ENCODE data around the gene CARM1. TPM values are rescaled to one million over a fixed set of nuclear protein-coding genes. Genes with fewer than 3 reads are reported as not detected.

Gene CARM1
- total and polyA plus RNA-seq, 2 experiments from 2014 or later = 43.3 to 118 TPM

DNA sequence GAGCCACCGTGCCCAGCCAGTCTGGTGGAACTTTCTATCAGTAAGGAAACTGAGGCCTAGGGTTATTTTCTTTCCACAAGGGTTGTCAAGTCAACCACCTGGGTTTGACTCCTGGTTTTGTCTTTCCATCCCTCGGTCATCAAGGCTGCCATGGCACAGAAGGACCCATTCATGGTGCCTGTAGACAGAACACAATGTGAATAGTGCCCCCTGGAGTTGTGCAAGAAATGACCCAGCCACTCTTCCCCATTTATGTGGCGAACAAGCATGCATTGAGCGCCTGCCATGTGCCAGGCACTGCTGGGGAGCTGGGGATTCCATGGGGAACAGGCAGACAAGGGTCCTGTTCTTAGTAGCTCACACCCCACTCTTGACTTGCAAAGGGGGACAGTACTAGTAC, 93.5 kb downstream of the CARM1 start:
- H3K36me3 Mint-ChIP-seq (ENCODE audit: low read depth) = peaks cover 33% of the 10 kb centered on the region
- peak overlapping the region; percentile 13; the same call in 1 of the 2 replicates for H3K4me3 ChIP-seq
- no peaks in the 10 kb centered on the region for H3K27me3 ChIP-seq (ENCODE audit: insufficient read depth)
- peaks cover 86% of the 10 kb centered on the region for H3K79me2 ChIP-seq (replicated peaks; ENCODE audit: insufficient read depth)
- no peaks in the 10 kb centered on the region for H3K9me3 Mint-ChIP-seq
- TF ChIP-seq, protein P1, sequence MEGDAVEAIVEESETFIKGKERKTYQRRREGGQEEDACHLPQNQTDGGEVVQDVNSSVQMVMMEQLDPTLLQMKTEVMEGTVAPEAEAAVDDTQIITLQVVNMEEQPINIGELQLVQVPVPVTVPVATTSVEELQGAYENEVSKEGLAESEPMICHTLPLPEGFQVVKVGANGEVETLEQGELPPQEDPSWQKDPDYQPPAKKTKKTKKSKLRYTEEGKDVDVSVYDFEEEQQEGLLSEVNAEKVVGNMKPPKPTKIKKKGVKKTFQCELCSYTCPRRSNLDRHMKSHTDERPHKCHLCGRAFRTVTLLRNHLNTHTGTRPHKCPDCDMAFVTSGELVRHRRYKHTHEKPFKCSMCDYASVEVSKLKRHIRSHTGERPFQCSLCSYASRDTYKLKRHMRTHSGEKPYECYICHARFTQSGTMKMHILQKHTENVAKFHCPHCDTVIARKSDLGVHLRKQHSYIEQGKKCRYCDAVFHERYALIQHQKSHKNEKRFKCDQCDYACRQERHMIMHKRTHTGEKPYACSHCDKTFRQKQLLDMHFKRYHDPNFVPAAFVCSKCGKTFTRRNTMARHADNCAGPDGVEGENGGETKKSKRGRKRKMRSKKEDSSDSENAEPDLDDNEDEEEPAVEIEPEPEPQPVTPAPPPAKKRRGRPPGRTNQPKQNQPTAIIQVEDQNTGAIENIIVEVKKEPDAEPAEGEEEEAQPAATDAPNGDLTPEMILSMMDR (conservative IDR thresholded peaks at IDR 0.05; ENCODE audit: low read depth in 2 of 2) = peak; percentile 33 to 49
- TF ChIP-seq, protein P2, sequence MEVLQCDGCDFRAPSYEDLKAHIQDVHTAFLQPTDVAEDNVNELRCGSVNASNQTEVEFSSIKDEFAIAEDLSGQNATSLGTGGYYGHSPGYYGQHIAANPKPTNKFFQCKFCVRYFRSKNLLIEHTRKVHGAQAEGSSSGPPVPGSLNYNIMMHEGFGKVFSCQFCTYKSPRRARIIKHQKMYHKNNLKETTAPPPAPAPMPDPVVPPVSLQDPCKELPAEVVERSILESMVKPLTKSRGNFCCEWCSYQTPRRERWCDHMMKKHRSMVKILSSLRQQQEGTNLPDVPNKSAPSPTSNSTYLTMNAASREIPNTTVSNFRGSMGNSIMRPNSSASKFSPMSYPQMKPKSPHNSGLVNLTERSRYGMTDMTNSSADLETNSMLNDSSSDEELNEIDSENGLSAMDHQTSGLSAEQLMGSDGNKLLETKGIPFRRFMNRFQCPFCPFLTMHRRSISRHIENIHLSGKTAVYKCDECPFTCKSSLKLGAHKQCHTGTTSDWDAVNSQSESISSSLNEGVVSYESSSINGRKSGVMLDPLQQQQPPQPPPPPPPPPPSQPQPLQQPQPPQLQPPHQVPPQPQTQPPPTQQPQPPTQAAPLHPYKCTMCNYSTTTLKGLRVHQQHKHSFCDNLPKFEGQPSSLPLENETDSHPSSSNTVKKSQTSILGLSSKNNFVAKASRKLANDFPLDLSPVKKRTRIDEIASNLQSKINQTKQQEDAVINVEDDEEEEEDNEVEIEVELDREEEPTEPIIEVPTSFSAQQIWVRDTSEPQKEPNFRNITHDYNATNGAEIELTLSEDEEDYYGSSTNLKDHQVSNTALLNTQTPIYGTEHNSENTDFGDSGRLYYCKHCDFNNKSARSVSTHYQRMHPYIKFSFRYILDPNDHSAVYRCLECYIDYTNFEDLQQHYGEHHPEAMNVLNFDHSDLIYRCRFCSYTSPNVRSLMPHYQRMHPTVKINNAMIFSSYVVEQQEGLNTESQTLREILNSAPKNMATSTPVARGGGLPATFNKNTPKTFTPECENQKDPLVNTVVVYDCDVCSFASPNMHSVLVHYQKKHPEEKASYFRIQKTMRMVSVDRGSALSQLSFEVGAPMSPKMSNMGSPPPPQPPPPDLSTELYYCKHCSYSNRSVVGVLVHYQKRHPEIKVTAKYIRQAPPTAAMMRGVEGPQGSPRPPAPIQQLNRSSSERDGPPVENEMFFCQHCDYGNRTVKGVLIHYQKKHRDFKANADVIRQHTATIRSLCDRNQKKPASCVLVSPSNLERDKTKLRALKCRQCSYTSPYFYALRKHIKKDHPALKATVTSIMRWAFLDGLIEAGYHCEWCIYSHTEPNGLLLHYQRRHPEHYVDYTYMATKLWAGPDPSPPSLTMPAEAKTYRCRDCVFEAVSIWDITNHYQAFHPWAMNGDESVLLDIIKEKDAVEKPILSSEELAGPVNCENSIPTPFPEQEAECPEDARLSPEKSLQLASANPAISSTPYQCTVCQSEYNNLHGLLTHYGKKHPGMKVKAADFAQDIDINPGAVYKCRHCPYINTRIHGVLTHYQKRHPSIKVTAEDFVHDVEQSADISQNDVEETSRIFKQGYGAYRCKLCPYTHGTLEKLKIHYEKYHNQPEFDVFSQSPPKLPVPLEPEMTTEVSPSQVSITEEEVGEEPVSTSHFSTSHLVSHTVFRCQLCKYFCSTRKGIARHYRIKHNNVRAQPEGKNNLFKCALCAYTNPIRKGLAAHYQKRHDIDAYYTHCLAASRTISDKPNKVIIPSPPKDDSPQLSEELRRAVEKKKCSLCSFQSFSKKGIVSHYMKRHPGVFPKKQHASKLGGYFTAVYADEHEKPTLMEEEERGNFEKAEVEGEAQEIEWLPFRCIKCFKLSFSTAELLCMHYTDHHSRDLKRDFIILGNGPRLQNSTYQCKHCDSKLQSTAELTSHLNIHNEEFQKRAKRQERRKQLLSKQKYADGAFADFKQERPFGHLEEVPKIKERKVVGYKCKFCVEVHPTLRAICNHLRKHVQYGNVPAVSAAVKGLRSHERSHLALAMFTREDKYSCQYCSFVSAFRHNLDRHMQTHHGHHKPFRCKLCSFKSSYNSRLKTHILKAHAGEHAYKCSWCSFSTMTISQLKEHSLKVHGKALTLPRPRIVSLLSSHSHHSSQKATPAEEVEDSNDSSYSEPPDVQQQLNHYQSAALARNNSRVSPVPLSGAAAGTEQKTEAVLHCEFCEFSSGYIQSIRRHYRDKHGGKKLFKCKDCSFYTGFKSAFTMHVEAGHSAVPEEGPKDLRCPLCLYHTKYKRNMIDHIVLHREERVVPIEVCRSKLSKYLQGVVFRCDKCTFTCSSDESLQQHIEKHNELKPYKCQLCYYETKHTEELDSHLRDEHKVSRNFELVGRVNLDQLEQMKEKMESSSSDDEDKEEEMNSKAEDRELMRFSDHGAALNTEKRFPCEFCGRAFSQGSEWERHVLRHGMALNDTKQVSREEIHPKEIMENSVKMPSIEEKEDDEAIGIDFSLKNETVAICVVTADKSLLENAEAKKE (CRISPR knock-in tag; IDR thresholded peaks at IDR 0.05) = no peak
- peaks cover 15% of the 10 kb centered on the region for H3K27me3 Mint-ChIP-seq (ENCODE audit: insufficient read depth, low read depth, poor library complexity)
- DNase-seq (ENCODE audit: low spot score) (no peak), ATAC-seq (no peak)
- no peaks in the 10 kb centered on the region; the same call in 1 of the 2 replicates for H3K36me3 ChIP-seq (ENCODE audit: insufficient read depth)
- H3K4me3 Mint-ChIP-seq = no peak overlapping the region
- H3K27ac ChIP-seq (ENCODE audit: low read depth) = 0 out of 2 replicates have a peak overlapping the region, but pooled peaks have one; percentile 36
- H3K4me1 ChIP-seq (ENCODE audit: insufficient read depth) = peaks cover 27% of the 10 kb centered on the region; the same call in 1 of the 2 replicates
- H3K9me2 ChIP-seq (ENCODE audit: insufficient read depth) = no peaks in the 10 kb centered on the region
- 0 out of 2 replicates have a peak, but pooled peaks cover 9% of the 10 kb centered on the region for H3F3A ChIP-seq (replicated peaks; ENCODE audit: low read depth)
- H2AFZ ChIP-seq = no peak overlapping the region
- H3K4me1 Mint-ChIP-seq = peaks cover 47% of the 10 kb centered on the region
- no peak overlapping the region; the same call in 1 of the 2 replicates for H3K27ac Mint-ChIP-seq
- H3K4me2 ChIP-seq = no peak overlapping the region
- H4K20me1 ChIP-seq (replicated peaks; ENCODE audit: insufficient read depth) = peaks cover 55% of the 10 kb centered on the region

DNA sequence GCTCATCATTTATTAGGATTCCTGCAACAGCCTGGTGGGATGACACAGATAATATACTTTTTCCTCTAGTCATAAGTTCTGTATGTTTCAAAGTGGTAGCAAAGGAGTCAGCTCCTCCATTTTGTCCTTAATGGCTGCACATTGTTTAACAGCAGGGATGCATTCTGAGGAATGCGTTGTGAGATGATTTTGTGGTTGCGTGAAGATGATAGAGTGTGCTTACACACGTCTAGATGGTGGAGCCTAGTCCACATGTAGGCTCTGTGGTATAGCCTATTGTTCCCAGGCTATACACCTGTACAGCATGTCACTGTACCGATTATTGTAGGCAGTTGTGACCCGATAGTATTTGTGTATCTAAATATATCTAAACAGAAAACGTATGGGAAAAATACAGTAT, 94.0 kb downstream of the CARM1 start:
- H3K27ac Mint-ChIP-seq = peak overlapping the region; percentile 52; the same call in 1 of the 2 replicates
- Histone ChIP-seq H3K4me2 (no peak overlapping the region), H3K4me3 (no peak overlapping the region; the same call in 1 of the 2 replicates), H3K27me3 (ENCODE audit: insufficient read depth) (no peaks in the 10 kb centered on the region), H3K36me3 (ENCODE audit: insufficient read depth) (no peaks in the 10 kb centered on the region; the same call in 1 of the 2 replicates), H2AFZ (no peak overlapping the region), H3F3A (replicated peaks; ENCODE audit: low read depth) (0 out of 2 replicates have a peak, but pooled peaks cover 6% of the 10 kb centered on the region), H3K27ac (ENCODE audit: low read depth) (0 out of 2 replicates have a peak overlapping the region, but pooled peaks have one; percentile 36), H3K4me1 (ENCODE audit: insufficient read depth) (peaks cover 27% of the 10 kb centered on the region; the same call in 1 of the 2 replicates), H3K79me2 (replicated peaks; ENCODE audit: insufficient read depth) (peaks cover 91% of the 10 kb centered on the region), H4K20me1 (replicated peaks; ENCODE audit: insufficient read depth) (peaks cover 55% of the 10 kb centered on the region), H3K9me2 (ENCODE audit: insufficient read depth) (no peaks in the 10 kb centered on the region)
- peaks cover 33% of the 10 kb centered on the region for H3K36me3 Mint-ChIP-seq (ENCODE audit: low read depth)
- H3K9me3 Mint-ChIP-seq = no peaks in the 10 kb centered on the region
- peaks cover 13% of the 10 kb centered on the region for H3K27me3 Mint-ChIP-seq (ENCODE audit: insufficient read depth, low read depth, poor library complexity)
- DNase-seq (ENCODE audit: low spot score) (no peak), ATAC-seq (no peak)
- H3K4me3 Mint-ChIP-seq = no peak overlapping the region; the same call in 2 of the 3 replicates
- peaks cover 47% of the 10 kb centered on the region for H3K4me1 Mint-ChIP-seq
- TF ChIP-seq POLR2AphosphoS5 (IDR thresholded peaks at IDR 0.05; ENCODE audit: low read depth) (no peak), NANOG (IDR thresholded peaks at IDR 0.05; ENCODE audit: borderline replicate concordance) (no peak), ZNF114 (CRISPR knock-in tag; IDR thresholded peaks at IDR 0.05) (no peak), EZH2 (IDR thresholded peaks at IDR 0.05; ENCODE audit: low read depth, unreplicated experiment) (no peak), JUNB (IDR thresholded peaks at IDR 0.05; ENCODE audit: unreplicated experiment) (no peak)
- TF ChIP-seq, protein P1 (conservative IDR thresholded peaks at IDR 0.05; ENCODE audit: low read depth in 2 of 2) = no peak
- TF ChIP-seq, protein P3, sequence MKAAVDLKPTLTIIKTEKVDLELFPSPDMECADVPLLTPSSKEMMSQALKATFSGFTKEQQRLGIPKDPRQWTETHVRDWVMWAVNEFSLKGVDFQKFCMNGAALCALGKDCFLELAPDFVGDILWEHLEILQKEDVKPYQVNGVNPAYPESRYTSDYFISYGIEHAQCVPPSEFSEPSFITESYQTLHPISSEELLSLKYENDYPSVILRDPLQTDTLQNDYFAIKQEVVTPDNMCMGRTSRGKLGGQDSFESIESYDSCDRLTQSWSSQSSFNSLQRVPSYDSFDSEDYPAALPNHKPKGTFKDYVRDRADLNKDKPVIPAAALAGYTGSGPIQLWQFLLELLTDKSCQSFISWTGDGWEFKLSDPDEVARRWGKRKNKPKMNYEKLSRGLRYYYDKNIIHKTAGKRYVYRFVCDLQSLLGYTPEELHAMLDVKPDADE (IDR thresholded peaks at IDR 0.05) = no peak
